Stimulated activated CD4-positive, alpha-beta T cell treated with anti-CD3 and anti-CD28 coated beads, Interleukin-12 subunit alpha, Interleukin-12 subunit beta, amount 100 ng/mL, for 48 hours (primary cell): ENCODE results near the gene MCC.

Experiments used
- DNase-seq, 3 donors: peaks; one replicate each; pipeline ENCODE4 v3.0.0-alpha.2; 2020; ENCODE audit warnings: low read depth in 2 of 3, low spot score in 1 of 3

The MCC gene

DNA sequence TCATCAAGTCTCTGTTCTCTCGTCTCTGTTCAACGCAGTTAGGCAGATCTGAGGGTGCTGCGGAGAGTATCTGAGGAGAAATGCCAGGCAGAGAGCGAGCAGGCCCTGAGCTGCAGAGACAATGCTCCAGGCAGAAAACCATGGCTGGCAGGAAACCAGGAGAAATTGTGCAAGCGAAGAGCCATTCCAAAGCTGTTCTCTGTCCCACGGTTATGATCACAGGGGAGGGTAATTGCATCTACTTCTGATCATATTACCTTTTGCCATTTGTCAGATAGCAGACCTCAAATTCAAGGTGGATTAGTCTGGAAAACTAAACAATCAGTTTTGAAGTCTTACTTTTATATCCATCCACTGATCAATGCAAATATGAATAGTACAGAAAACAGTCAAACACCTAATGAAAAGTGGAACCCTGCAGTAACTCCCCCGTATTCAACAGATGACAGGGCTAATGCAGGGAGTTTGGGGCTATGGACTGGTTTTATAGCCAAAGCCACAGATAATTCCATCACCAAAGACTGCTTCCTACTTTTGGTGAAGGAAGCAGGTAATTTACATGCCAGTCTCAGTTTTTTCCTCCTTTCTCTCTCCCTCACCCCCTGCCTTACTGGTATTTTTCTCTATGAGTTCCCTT, 283.6 kb downstream of the MCC start:
- DNase-seq, result no peak

DNA sequence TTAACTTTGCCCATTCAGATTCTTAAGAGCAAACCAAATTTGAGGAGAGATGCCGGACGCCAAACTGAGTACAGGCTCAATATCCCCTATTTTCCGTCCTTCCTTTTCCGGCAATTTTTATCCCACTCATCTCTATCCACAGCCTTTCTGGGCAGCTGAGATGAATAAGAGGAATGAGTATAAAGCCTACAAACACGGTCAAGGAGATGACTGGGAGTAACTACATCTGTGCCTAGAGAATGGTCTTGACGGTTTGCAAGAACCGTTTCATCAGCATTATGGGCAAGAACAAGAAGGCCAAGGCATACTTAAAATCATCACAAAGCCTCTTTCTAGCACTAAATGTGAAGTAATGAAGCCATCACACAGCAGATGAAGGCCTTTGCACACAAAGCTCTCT, 284.3 kb downstream of the MCC start:
- DNase-seq, result no peak

DNA sequence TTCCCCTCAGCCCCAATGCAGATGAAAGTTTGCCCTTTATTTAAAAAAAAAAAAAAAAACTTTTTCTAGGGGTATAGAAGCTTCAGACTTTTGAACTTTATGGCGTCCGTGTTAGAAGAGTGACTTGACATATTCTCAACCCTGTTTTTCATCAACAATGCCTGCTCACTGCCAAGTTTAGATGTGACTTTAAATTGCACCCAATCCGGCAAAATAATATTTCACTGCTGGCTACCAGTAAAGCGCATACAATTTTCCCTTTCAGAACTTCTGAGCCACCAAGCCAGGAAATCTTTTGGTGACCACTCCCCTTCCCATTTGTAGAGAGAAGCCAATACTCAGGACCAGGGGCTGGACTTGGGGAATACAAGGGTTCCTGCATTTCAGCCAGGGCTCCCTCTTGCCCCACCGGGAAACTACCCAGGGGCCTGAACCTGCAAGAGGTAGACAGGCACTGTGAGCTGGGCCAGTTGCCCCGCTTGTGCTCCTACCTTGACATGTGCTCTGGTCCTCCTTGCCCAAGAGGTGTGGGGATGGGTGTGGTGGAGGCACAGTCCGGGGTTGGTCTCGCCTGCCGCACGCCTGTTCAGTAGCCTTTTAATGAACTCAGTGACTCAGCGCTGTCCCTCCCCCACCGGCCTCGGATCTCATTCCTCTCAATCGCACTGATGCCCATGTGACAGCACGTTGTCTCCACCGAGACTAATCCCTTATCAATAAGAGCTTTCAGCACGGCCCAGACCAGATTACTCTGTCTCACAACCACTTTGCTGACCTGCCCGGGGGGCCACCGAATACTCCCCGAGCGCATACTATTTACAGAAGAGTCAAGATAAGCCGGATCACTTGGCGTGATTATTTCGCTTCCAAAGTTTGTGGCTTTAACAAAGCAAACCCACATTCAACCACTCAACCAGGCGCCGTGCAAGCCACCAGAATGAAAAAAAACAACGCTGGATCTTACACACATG, 285.2 kb downstream of the MCC start:
- no peak for DNase-seq

DNA sequence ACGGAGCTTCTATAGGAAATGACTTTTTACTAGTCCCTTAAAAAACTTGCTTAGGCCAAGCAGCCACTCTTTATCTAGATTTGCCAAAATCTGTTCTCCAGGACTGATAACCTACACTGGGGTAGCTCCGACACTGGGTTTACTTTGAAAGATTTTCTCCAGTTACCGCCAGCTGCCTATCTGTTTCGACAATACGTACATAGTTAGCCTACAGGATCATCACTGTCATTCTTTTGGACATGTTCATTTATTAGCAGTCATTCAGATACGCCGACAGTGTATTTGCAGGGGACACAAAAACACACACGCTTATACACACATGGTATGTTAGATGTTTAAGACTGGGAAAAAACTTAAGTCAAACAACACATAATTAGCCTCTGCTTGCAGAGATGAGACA, 286.0 kb downstream of the MCC start:
- DNase-seq, result no peak

DNA sequence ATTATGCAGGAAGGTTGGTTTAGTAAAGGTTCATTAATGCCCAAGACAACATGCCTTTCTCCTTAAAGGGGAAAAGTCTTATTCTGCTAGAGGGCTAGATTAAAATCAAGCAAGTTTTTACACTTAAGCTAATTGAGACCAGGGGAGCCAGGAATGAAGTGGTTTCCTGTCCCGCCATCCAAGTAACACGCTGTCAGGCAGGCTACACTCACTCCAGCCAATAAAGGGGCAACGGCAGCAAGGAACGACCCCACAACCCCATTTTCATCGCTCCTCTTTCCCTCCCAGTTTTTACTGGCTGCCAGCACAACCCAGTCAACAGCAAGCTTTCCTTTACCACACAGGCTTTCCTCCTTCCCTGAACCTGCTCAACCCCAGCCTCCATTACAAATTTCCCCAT, 286.5 kb downstream of the MCC start:
- no peak for DNase-seq

DNA sequence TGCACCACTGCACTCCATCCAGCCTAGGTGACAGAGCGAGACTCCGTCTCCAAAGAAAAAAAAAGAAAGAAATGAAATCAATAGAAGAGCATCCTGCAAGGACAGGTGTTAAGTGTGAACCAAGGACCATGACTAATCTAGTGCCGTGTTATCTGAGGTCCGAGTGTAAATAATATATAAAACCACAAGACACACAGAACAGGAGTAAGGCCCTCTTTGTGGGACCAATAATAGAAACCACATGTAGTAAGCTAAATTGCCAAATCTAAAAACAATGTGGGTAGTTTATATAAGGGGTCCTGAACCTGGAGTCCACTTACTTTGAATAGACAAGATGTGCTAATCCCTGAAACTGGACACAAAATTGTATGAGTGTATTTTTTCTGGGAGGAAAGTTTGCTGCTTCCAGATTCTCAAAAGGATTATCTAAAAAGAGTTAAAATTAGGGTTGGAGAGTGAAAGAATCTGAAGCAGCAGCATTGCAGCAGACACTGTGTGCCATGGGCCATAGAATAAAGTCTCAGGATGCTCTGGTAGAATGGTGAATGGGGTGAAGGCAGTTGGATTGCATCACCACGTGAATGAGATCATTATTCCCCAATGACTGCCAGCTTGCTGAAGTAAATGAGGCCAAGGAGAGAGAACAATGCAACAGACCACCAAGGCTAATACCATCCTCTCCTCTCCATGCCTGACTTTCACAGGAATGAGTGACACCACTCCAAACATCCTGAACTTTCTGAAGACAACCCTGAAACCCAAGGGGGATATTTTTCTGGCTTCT, 288.9 kb downstream of the MCC start:
- DNase-seq, result no peak

DNA sequence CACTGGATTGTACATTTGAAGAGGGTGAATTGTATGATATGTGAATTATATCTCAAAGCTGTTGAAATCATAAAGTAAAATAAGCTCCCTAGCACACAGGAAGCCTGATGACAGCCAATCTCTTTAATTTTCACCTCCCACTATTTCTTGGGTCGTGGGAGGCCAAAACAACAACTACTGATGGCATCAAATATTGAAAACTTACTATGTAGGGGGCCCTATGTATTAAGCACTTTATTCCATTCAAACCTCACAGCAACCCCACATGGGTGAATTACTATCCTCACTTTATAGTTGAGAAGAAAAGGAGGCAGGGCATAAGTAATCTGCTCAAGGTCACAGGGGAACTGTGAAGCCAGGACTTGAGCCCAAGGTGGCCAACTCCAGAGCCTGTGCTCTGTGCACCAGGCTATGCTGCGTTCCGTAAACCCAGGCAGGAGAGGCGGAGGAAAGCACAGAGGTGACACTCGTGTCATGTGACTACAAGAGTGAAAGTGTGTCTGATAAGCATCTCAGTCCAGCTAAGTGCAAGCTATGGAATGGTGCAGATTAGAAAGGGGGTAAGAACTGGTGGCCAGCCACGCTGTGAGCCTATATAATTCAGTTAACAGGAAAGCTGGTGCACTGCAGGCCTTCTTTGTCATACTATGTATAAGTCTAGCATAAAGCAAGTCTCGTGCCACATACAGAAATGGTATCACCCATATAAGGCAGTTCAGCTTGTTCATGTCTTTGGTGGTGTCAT, 290.6 kb downstream of the MCC start:
- no peak for DNase-seq

DNA sequence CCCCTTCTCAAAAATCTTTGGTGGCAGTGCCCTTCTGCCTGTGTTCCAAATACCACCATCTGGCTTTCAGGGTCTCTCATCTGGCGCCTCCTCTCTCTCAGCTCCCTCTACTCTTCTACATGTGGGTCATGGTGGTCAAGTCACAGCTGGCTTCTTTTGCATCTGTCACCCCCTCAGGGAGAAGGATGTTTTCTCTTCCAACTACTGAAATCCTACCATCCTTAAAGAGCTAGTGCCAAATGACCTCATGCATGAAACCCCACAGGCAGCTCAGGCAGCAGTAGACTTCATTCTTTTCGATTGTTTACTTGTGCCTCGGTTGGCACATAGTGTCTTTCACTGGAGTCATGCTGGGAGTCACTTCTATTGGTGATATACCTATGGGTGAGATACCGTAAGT, 292.5 kb downstream of the MCC start:
- no peak for DNase-seq

DNA sequence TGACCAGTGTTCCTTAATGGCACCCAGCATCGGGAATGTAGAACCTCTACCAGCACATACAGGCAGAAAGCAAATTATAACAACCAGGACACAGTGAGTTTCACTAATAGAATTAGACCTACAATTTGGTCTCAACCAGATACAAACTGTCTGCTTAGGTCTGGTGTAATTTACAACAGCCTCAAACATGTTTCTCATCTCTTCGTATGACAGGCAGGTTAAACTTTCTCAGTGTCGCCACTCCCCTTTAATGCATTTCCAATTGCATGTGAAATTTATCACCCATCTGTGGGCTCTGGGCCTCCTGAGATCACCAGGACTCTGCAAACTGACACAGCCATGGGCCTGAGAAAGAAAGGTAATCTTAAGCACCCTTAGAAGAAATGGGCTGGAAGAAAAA, 293.0 kb downstream of the MCC start:
- no peak for DNase-seq

DNA sequence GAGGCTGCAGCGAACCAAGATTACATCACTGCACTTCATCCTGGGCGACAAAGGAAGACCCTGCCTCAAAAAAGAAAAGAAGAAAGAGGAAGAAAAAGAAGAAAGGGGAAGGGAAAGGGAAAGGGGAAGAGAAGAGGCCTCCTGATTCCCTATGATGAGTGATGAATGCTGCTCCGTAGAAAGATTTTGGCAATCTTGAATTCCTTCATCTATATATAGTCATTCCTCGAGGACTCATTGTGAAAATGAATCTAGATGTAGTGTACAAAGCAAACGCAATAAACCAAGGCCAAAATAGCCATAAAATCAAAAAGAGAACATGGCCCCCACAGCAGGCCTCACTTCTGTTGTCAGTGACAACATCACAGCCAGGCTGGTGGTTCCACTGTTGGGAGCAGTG, 293.7 kb downstream of the MCC start:
- no peak for DNase-seq

DNA sequence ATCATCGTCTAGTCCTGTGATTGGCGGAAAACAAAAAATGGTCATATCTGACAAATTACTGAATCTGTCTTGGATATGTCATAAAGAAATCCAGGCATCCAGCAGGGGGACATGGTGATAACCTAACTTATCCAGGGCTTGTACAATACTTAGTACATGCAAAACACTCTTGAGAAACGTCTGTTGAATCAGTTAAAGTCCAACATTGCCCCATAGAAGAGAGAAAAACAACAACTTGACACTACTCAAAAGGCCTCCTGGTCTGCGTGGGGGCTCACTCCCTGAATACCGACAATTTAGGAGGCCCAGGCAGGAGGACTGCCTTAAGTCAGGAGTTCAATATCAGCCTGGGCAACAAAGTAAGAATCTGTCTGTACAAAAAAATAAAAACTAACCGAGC, 294.1 kb downstream of the MCC start:
- no peak for DNase-seq

DNA sequence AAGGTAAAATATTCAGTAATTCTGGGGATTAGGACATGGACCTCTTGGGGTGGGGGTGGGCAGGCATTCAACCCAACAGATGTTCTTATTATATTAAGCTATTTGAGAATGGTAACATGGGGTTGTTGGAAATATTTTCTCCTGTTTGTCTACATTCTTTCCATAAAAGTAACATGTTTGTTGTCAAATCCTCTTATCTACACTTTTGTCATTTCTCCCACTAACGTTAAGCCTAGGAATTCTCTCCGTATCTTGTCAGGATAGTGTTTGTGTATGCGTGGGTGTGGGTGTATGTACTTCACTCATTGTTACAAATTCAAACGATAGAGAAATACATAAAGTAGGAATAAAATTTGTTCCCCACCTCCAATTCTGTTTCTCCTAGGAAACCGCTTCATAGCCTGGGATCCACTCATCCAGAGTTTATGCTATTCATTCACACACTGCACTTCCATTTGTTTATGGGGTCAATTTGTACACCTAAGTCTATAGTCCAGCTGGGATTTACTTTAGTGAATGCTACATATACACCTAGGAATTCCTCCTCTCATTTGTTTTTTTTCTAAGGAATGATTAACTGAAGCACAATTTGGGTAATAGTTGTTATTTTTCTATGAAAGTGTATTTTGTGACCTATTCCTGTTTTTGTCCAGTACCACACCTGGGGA, 294.8 kb downstream of the MCC start:
- no peak for DNase-seq

DNA sequence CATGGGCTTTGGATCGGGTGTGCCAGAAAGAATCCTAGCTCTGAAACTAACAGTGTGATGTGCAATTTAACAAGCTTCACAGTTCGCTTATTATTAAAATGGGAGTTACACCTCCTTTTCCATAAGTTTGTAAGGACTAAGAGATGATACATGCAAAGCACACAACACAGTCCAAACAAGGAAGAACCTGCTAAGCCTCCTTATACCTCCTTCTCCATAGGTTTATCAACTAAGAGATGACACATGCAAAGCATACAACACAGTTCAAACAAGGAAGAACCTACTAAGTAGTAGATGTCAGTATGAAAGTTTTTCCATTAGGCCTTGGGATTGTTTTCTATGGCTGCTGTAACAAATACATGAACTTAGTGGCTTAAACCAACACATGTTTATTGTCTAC, 295.7 kb downstream of the MCC start:
- DNase-seq, result no peak

DNA sequence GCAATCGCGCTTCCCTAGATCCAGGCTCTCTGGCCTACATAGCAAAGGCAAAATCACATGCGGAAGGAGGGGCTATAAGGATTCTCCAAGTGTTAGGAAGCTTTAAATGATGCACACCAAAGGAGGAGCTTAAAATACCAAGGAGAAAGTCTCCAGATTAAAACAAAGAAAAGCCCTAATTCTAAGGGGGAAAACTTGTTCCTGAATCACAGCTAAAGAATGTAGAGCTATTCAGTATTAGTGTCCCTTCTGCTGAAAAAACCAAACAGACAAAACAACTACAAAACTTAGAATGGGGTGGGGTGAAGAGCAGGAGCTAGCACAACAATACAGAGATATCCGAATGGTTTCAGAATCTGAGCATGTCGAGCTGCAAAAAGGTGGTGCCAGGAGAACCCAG, 297.9 kb downstream of the MCC start:
- DNase-seq, result no peak

DNA sequence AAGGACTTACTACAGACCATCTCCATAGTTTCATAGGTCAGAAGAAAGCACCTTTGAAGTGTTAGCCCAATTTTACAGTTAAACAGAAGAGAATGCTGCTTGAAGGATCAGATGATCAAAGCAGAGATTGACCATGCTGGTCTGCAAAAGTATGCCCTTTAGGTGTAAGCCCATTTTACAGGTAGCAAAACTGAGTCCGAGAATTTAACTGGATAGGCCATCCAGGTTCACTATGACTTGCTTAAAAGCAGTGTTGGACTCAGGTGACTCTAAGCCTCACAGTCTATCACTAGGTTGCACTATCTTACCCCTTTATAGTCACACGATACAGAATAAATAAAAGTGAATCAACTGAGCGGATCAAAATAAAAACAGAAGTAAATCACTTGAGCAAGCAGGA, 299.0 kb downstream of the MCC start:
- DNase-seq, result no peak

DNA sequence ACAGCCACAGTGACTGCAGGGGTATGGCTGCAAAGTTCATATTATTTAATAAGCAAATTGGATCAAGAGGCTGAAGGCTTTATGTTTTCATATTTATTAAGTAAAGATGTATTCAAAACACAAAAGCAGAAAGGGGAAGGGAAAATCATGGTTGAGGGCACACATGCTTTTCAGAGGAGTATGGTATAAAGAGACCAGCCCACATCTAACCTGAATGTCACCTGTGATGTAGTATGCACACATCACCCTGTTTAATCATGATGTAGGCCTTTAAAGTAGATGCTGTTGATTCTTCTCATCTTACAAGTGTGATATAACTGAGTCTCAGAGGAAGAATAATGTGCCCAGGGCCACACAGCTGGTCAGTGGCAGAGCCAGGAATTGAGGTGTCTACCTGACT, 299.8 kb downstream of the MCC start:
- DNase-seq, result no peak

DNA sequence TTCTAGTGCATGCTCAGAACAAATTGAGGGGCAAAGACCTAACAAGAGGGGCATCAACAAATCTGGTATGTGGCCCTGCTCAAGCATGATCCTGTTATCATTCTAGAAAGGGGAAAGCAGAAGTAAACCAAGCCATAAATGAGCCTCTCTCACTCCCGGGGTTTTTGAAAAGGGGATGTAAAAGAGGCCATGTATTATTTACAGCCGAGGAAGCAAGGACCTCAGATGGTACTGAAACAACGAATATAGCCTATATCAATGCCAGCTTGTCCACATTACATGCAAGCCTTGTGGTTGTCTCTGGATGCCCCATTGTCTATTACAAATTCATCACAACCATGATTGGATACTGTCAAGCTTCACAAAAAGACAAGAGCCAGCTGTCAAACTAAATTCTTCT, 300.3 kb downstream of the MCC start:
- no peak for DNase-seq

DNA sequence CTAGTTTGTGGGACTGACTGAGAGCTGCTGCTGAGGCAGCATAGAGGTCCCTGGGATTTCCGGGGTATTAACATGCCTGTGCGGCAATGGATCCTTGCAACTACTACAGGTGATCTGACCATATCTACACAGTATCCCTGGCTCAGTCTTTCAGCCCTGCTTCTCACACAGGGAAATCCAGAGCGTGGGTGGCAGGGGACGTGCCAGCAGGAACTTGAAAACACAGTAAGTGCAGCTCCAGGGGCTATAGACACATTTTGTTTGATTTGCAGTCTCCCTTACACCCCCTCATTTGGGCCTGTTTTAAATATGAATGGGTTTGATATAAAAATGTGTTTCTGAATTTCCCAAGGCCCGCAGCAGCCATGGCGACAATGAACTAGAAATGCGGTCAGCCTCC, 302.2 kb downstream of the MCC start:
- DNase-seq, result no peak

DNA sequence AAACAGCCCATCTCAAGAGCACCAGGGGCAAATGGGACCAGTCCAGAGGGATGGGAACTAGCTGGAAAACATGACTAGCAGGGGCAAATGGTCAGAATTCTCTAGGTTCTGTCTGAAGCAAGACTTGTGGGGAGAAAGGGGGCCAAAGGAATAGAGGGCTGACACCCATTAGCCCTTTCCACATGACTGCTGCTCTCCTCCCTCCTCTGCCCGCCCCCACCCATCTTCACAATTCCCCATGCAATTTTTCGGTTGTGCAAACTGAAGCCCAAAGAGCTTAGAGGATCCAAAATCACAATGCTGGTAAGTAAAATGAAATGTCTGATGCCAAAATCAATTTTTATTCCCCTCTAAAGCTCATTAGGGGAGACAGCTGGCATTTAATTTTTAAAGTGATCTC, 304.6 kb downstream of the MCC start:
- no peak for DNase-seq

DNA sequence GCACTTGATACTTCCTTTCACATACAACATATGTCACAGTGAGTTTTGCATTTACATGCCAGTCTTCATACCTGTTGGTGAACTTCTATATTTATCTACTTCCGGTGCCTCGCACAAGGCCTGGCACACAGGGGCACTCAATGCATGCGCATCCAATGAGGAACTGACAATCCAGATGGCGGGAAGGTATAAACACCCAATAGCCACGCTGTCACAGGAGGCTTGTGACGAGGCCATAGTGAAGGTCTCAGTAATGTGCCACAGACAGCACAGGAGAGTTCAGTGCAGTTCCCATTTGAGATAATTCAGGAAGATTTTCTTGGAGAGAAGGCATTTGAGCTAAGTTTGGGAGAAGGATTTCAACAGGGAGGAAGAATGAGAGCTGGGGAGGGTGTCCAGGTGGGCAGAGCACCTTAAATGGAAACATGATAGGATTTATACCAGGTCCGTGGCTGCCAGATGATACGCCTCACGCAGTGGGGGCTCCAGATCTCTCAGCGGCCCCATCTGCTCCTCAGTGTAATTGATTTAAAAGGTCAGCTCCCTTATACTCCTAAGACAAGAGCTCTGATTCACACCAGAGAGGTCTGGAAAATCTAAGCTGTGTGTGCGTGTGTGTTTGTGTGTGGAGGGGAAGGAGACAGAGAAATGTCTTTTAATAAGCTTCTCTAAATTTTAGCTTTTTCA, 305.5 kb downstream of the MCC start:
- DNase-seq, result no peak
